SKM-1 treated with dmso at 0.1 percent for 144 hours (cell line): ENCODE results near the gene MUCL1.

Experiments used
- DNase-seq: peaks from one replicate; lab custom pipeline; 2025; ENCODE audit not compliant: unreplicated experiment; lab: John Stamatoyannopoulos, UW

Gene MUCL1

DNA sequence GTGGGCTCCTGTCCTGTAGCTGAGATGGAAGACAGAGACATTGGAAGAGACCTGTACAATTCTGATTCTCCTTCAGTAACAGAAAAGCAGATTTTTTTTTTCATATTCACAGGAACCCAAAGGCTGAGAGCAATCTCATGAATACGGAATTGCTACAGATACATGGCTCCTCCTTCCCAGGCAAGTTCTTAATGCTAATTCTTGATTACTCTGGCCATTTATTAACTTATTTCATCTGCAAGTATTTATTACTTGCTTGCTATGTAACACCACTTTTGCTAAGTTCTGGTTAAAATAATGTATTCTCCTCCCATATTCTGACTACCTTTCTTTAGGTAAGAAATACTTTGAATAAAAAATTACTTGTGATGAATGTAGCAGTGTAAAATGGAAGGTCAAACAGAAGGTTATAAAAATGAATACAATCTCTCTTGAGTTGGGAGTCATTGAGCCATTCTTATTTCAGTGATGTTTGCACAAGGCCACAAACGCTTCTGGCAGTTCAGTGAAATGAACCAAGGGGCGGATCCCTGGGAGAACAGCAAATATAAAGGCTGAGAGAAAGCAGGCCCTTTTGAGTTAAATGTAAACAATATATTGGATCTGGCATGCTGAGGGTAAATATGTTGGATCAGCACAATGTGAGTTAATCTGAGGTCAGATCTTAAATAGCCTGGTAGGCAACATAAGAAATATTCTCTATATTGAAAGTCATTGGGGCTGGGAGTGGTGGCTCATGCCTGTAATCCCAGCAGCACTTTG lies 37.6 kb downstream of the MUCL1 start:
- no peak for DNase-seq
